HCT116 (cell line): ENCODE data around the gene IFNA13. TPM values are rescaled to one million over a fixed set of nuclear protein-coding genes. Genes with fewer than 3 reads are reported as not detected.

Source experiments
- ATAC-seq: fragments of 200-7000 bp; cut with Tn5 transposase; 2 replicates; pipeline ENCODE4 v1.9.1; 2020; ENCODE audit warnings: mild to moderate bottlenecking, moderate library complexity
- BruUV-seq: library from RNA; stranded (reverse); fragments of 400-500 nt; replicated peaks from 2 replicates; lab custom pipeline; 2021; lab: Mats Ljungman, UMichigan
- CTCF ChIA-PET: fragments of 300-600 bp; sonication (Branson Sonifier 250); formaldehyde crosslinking; loops from one replicate; lab custom pipeline; 2021; ENCODE audit warnings: antibody characterized with exemption; lab: Charles Lee
- POLR2A ChIA-PET: fragments of 300-600, 350-600 bp; sonication (Branson Sonifier 250); formaldehyde crosslinking; loops from one replicate; lab custom pipeline; 2021; ENCODE audit warnings: antibody characterized with exemption; lab: Charles Lee
- RAD21 ChIA-PET, 2 experiments: fragments of 300-600 bp; sonication (Branson Sonifier 250); formaldehyde crosslinking; loops; one replicate each; lab custom pipeline; 2023; ENCODE audit warnings: low total read pairs in 2 of 2; ENCODE audit not compliant: uncharacterized antibody in 2 of 2, unreplicated experiment in 2 of 2, low non-redundant PET in 1 of 2; lab: Charles Lee
- DNase-seq: peaks from one replicate; pipeline ENCODE4 v3.0.0-alpha.2; 2010; ENCODE audit warnings: low read depth, low spot score
- H2AFZ ChIP-seq: fragments of 200-600 bp; shearing (Covaris generic), sonication (generic); 2 replicates; pipeline ENCODE4 v1.6.1; 2017; ENCODE audit warnings: low read depth, mixed run types, mixed read lengths, antibody characterized with exemption, low read length; ENCODE audit not compliant: poor library complexity, severe bottlenecking
- H3K27ac ChIP-seq: 2 replicates; pipeline ENCODE4 v1.5.1; 2012; ENCODE audit warnings: low read depth, low read length
- H3K27me3 ChIP-seq: fragments of 200-600 bp; sonication (generic); 2 replicates; pipeline ENCODE4 v1.6.1; 2016; ENCODE audit warnings: mixed run types, low read length, mixed read lengths; ENCODE audit not compliant: insufficient read depth
- H3K36me3 ChIP-seq, 2 experiments: fragments of 200-500 bp in 1 of 2; fragments of 200-600 bp in 1 of 2; sonication (Bioruptor generic) in 1 of 2; sonication (generic) in 1 of 2; 2 replicates each; pipeline versions ENCODE4 v1.5.1 to v1.6.1; 2014 to 2016; ENCODE audit warnings: low read length in 2 of 2, inconsistent platforms in 1 of 2, mixed read lengths in 1 of 2, mixed run types in 1 of 2; ENCODE audit not compliant: insufficient read depth in 2 of 2, control insufficient read depth in 1 of 2
- H3K4me1 ChIP-seq, 2 experiments: fragments of 200-600 bp in 1 of 2; sonication (generic) in 1 of 2; 2 replicates each; pipeline versions ENCODE4 v1.5.1 to v1.6.1; 2012 to 2017; ENCODE audit warnings: low read length in 2 of 2, inconsistent platforms in 1 of 2, mild to moderate bottlenecking in 1 of 2, mixed read lengths in 1 of 2, mixed run types in 1 of 2, moderate library complexity in 1 of 2; ENCODE audit not compliant: insufficient read depth in 2 of 2, control insufficient read depth in 1 of 2
- H3K4me2 ChIP-seq: fragments of 200-600 bp; sonication (generic); 2 replicates; pipeline ENCODE4 v1.6.1; 2017; ENCODE audit warnings: mixed run types, low read length, mixed read lengths
- H3K4me3 ChIP-seq, 2 experiments: fragments of 200-600 bp in 1 of 2; sonication (generic) in 1 of 2; replicated peaks in 1 of 2; 2 replicates each; pipeline ENCODE4 v1.5.1; 2011 to 2016; ENCODE audit warnings: low read length in 2 of 2, control low read depth in 1 of 2, low read depth in 1 of 2, mild to moderate bottlenecking in 1 of 2, mixed read lengths in 1 of 2, mixed run types in 1 of 2
- H3K79me2 ChIP-seq: fragments of 200-600 bp; sonication (generic); 2 replicates; pipeline ENCODE4 v1.6.1; 2017; ENCODE audit warnings: mild to moderate bottlenecking, mixed run types, low read length, moderate library complexity, mixed read lengths; ENCODE audit not compliant: insufficient read depth
- H3K9ac ChIP-seq: fragments of 200-600 bp; sonication (generic); 2 replicates; pipeline ENCODE4 v1.6.1; 2016; ENCODE audit warnings: low read length, mixed read lengths
- H3K9me2 ChIP-seq: fragments of 200-600 bp; sonication (generic), shearing (Covaris generic); 2 replicates; pipeline ENCODE4 v1.6.1; 2017; ENCODE audit warnings: mixed run types, mild to moderate bottlenecking, moderate library complexity; ENCODE audit not compliant: insufficient read depth
- H3K9me3 ChIP-seq, 2 experiments: fragments of 200-500 bp in 1 of 2; fragments of 200-600 bp in 1 of 2; sonication (Bioruptor generic) in 1 of 2; sonication (generic) in 1 of 2; 2 replicates each; pipeline ENCODE4 v1.6.1; 2014 to 2017; ENCODE audit warnings: low read length in 2 of 2, mixed read lengths in 2 of 2, inconsistent platforms in 1 of 2, low read depth in 1 of 2, mild to moderate bottlenecking in 1 of 2, mixed run types in 1 of 2, moderate library complexity in 1 of 2; ENCODE audit not compliant: control insufficient read depth in 1 of 2, insufficient read depth in 1 of 2
- H4K20me1 ChIP-seq: fragments of 200-600 bp; sonication (generic), shearing (Covaris generic); 2 replicates; pipeline ENCODE4 v1.6.1; 2017; ENCODE audit warnings: mixed run types, mild to moderate bottlenecking, moderate library complexity; ENCODE audit not compliant: insufficient read depth
- CBX3 ChIP-seq: IDR thresholded peaks from 2 replicates; pipeline ENCODE4 v1.6.1; 2012; ENCODE audit warnings: low read depth
- ELF1 ChIP-seq: IDR thresholded peaks from 2 replicates; pipeline ENCODE4 v1.6.1; 2012; ENCODE audit warnings: low read depth, borderline replicate concordance
- EZH2 ChIP-seq: fragments of 200-600 bp; sonication (generic); IDR thresholded peaks from 2 replicates; pipeline ENCODE4 v1.6.1; 2017; ENCODE audit warnings: antibody characterized with exemption, mixed run types
- MAX ChIP-seq: IDR thresholded peaks from 2 replicates; pipeline ENCODE4 v1.6.1; 2012
- RAD21 ChIP-seq: IDR thresholded peaks from 2 replicates; pipeline ENCODE4 v1.6.1; 2012; ENCODE audit warnings: low read depth, mild to moderate bottlenecking
- ZFX ChIP-seq: fragments of 450-650 bp; IDR thresholded peaks from 2 replicates; pipeline ENCODE4 v1.6.1; 2017
- intact Hi-C: fragments of 100-400 bp; cut with micrococcal nuclease; formaldehyde crosslinking; loops from 2 replicates; pipeline ENCODE4 v1.10.0; 2022
- total RNA-seq: library from RNA; stranded (reverse); gene quantifications from one replicate; pipeline ENCODE4 v1.2.1, GENCODE V29; 2021; ENCODE audit not compliant: unreplicated experiment
- TF ChIP-seq, protein P1 (sequence below), 3 experiments: fragments of 200-600 bp in 1 of 3; sonication (generic) in 1 of 3; IDR thresholded peaks in 2 of 3; conservative IDR thresholded peaks in 1 of 3; 2 replicates each; pipeline ENCODE4 v1.5.1; 2012 to 2017; ENCODE audit warnings: low read depth in 2 of 3, low read length in 2 of 3, antibody characterized with exemption in 1 of 3, borderline replicate concordance in 1 of 3, control low read depth in 1 of 3, mild to moderate bottlenecking in 1 of 3, mixed read lengths in 1 of 3, mixed run types in 1 of 3, moderate library complexity in 1 of 3; ENCODE audit not compliant: insufficient read depth in 1 of 3

Gene IFNA13
- total RNA-seq, 1 experiment from 2014 or later: not detected

DNA sequence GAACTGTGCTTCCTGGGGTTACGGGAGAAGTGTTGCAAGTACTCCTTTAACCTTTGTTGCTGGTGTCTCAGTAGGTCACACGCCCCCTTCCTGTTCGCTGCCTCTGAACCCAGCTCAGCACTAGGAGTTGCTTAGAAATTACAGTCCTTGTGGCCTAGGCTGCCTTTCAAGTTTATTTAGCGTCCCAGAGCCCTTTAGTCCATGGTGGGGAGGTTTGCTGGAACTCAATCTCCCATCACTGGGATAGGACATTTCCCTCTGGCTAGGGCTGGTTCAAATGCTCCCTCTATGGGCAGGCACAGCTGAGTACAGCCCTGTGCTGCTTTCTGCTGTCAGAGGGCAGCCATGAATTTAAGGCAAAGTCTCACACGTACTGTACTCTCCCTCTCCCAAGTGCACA lies 45.8 kb upstream of the IFNA13 start:
- Histone ChIP-seq H3K9me2 (no peaks in the 10 kb centered on the region), H3K4me3 (no peak overlapping the region), H4K20me1 (no peaks in the 10 kb centered on the region), H3K4me2 (no peak overlapping the region), H3K27ac (no peak overlapping the region)
- DNase-seq (no peak), ATAC-seq (peak; percentile 90)
- TF ChIP-seq ELF1 (no peak), CBX3 (0 out of 2 replicates have a peak, but pooled peaks have one; percentile 24), ZFX (no peak), MAX (peak; percentile 26; the same call in 1 of the 2 replicates), RAD21 (peak; percentile 47)
- TF ChIP-seq, protein P1, sequence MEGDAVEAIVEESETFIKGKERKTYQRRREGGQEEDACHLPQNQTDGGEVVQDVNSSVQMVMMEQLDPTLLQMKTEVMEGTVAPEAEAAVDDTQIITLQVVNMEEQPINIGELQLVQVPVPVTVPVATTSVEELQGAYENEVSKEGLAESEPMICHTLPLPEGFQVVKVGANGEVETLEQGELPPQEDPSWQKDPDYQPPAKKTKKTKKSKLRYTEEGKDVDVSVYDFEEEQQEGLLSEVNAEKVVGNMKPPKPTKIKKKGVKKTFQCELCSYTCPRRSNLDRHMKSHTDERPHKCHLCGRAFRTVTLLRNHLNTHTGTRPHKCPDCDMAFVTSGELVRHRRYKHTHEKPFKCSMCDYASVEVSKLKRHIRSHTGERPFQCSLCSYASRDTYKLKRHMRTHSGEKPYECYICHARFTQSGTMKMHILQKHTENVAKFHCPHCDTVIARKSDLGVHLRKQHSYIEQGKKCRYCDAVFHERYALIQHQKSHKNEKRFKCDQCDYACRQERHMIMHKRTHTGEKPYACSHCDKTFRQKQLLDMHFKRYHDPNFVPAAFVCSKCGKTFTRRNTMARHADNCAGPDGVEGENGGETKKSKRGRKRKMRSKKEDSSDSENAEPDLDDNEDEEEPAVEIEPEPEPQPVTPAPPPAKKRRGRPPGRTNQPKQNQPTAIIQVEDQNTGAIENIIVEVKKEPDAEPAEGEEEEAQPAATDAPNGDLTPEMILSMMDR (IDR thresholded peaks at IDR 0.05 in 2 of 3, conservative IDR thresholded peaks at IDR 0.05 in 1 of 3; ENCODE audit: borderline replicate concordance in 1 of 3, insufficient read depth in 1 of 3, low read depth in 2 of 3, low read length in 2 of 3): peak; percentile 29 to 62 (median 49); a peak in 5 of 6 replicates
- TF ChIP-seq, all 23 proteins: peak for 4
- Histone ChIP-seq H3K9ac (no peak overlapping the region), H3K27me3 (no peaks in the 10 kb centered on the region), H2AFZ (peak overlapping the region; percentile 11), H3K79me2 (no peaks in the 10 kb centered on the region), H3K9me3 (no peaks in the 10 kb centered on the region), H3K4me1 (peaks cover 0 to 8% of the 10 kb centered on the region in 2 experiments; a peak in 2 of 4 replicates), H3K36me3 (no peaks in the 10 kb centered on the region)
- POLR2A ChIA-PET: no interaction called here
- BruUV-seq: no TSS peak
- RAD21 ChIA-PET: no interaction called here
- CTCF ChIA-PET: interaction anchor here (1.5 to 4.6 kb wide), 2 partner anchors 21 to 87 kb away, joined by 3 to 17 read pairs; no protein-coding TSS in a partner anchor
- intact Hi-C loops: no loop called here

GRCh38 chr9:21413151-21413550 lies 45.3 kb upstream of the IFNA13 start:
- ChIA-PET CTCF (interaction anchor here (1.5 to 4.6 kb wide), 2 partner anchors 21 to 87 kb away, joined by 3 to 17 read pairs; no protein-coding TSS in a partner anchor), RAD21 (no interaction called here), POLR2A (no interaction called here)
- Histone ChIP-seq H3K36me3 (no peaks in the 10 kb centered on the region), H3K4me1 (peaks cover 0 to 8% of the 10 kb centered on the region in 2 experiments; a peak in 2 of 4 replicates), H3K27me3 (no peaks in the 10 kb centered on the region), H2AFZ (no peak overlapping the region), H3K9me2 (no peaks in the 10 kb centered on the region), H3K9me3 (no peaks in the 10 kb centered on the region), H3K4me3 (no peak overlapping the region), H3K4me2 (no peak overlapping the region), H3K27ac (no peak overlapping the region), H4K20me1 (no peaks in the 10 kb centered on the region), H3K79me2 (no peaks in the 10 kb centered on the region), H3K9ac (no peak overlapping the region)
- ATAC-seq (peak; percentile 30; the same call in 1 of the 2 replicates), DNase-seq (no peak)
- intact Hi-C loops: no loop called here
- no TSS peak for BruUV-seq
- TF ChIP-seq EZH2 (no peak), RAD21 (peak; percentile 15; the same call in 1 of the 2 replicates)
- TF ChIP-seq, protein P1 (IDR thresholded peaks at IDR 0.05 in 2 of 3, conservative IDR thresholded peaks at IDR 0.05 in 1 of 3; ENCODE audit: borderline replicate concordance in 1 of 3, insufficient read depth in 1 of 3, low read depth in 2 of 3, low read length in 2 of 3): 0 out of 6 replicates have a peak, but pooled peaks of 1 of the 3 experiments have one; percentile 7
